T-helper 2 cell treated with Interferon-gamma antibody and Interleukin-4, amounts not matched to agents 5 μg/mL and 100 μg/mL, for 36 hours (primary cell): ENCODE data around the gene RUBCNL.

ENCODE experiments used
- DNase-seq: peaks from one replicate; pipeline ENCODE4 v3.0.0; 2021; ENCODE audit warnings: low spot score
- H3K27ac Mint-ChIP-seq: one replicate; pipeline ENCODE4 v1.8.0; 2021; ENCODE audit warnings: mild to moderate bottlenecking, mixed read lengths
- H3K27me3 Mint-ChIP-seq: one replicate; pipeline ENCODE4 v1.8.0; 2021; ENCODE audit warnings: low read depth, mixed read lengths
- H3K36me3 Mint-ChIP-seq: one replicate; pipeline ENCODE4 v1.8.0; 2021; ENCODE audit warnings: low read depth, mixed read lengths
- H3K4me1 Mint-ChIP-seq: one replicate; pipeline ENCODE4 v1.8.0; 2021; ENCODE audit warnings: low read depth, mixed read lengths
- H3K4me3 Mint-ChIP-seq: one replicate; pipeline ENCODE4 v1.8.0; 2022; ENCODE audit warnings: mild to moderate bottlenecking, moderate library complexity, mixed read lengths
- H3K9me3 Mint-ChIP-seq: one replicate; pipeline ENCODE4 v1.8.0; 2021; ENCODE audit warnings: mixed read lengths

RUBCNL gene

DNA sequence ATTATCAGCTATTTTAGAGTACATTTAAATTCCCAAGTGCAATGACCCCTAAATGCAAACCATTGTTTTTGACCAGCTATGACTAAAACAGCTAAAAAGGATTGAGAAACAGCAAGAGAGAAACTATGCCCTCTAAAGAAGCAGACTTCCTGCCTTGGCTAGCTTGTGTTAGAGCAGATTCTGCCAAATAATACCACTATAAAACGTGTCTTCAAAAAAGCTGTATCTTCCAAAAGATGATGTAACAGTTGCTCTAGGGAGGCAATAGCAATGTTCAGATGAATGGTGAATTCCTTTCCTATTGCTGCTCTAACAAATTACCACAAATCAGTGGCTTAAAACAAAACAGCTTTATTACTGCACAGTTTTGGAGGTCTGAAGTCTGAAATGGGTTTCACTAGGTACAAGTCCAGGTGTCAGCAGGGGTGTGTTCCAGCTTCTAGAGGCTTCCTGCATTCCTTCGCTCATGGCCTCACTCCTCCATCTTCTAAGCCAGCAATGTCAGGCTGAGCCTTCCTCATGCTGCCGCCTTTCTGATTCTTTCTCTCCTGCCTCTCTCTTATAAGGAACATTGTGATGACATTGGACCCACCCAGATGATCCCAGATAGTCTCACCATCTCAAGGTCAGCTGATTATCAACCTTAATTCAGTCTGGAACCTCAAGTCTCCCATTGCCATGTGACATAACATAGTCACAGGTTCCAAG, 90.8 kb downstream of the RUBCNL start:
- no peak for DNase-seq
- Mint-ChIP-seq H3K4me3 (peak overlapping the region; percentile 81), H3K27ac (peak overlapping the region; percentile 96), H3K9me3 (peaks cover 22% of the 10 kb centered on the region), H3K27me3 (no peaks in the 10 kb centered on the region), H3K36me3 (peaks cover 14% of the 10 kb centered on the region), H3K4me1 (peaks cover 34% of the 10 kb centered on the region)

DNA sequence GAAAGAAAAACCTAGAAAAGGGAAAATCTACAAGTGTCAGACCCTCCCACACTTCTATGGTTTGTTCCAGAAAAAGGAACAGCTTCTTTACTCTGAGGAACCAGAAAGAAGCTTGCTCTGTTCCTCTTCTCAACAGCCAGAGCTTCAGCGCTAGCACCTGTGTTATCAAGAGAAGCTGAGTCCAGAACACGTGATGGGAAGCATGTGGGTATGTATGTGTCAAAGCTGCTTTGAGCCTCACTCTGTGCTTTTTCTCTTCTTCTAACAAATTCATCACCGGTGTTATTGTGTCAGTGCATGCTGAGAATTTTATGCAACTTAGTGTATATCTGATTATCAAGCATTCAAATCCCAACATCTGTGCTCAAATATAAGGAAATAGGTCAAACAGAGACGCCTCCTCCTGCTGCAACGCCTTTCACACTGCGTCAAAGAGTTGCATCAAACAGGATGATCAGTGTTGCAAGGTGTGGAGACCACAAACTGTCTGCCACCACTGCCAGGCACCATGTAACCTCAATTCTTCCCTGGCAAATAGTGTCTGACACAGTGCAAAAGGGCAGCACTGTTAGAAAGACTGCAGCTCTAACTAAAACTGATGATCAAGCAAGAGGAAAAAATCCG, 91.4 kb downstream of the RUBCNL start:
- Mint-ChIP-seq H3K4me1 (peaks cover 34% of the 10 kb centered on the region), H3K9me3 (peaks cover 17% of the 10 kb centered on the region), H3K27me3 (no peaks in the 10 kb centered on the region), H3K4me3 (peak overlapping the region; percentile 81), H3K27ac (peak overlapping the region; percentile 96), H3K36me3 (peaks cover 14% of the 10 kb centered on the region)
- peak; percentile 45 for DNase-seq

DNA sequence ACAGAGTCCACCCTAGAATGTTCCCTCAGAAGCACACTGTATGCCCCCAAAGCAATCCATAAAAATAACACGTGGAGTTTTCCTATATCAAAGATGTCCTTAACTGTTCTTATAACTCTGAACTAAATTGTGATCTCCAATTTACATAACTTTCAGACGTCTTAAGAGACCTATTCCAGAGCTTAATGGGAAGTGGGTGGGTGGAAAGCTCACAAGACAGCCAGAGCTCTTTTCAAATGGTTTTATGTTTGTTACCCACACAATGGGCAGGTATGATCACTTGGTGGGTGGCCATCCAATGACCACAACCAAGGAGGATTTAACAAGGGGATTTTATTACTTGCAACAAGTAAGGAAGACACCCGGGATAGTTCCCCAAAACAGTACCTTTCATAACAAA, 93.6 kb downstream of the RUBCNL start:
- no peak overlapping the region for H3K4me3 Mint-ChIP-seq
- no peak overlapping the region for H3K27ac Mint-ChIP-seq
- H3K36me3 Mint-ChIP-seq, result peaks cover 2% of the 10 kb centered on the region
- peaks cover under 1% of the 10 kb centered on the region for H3K9me3 Mint-ChIP-seq
- no peaks in the 10 kb centered on the region for H3K27me3 Mint-ChIP-seq
- DNase-seq, result no peak
- peaks cover 43% of the 10 kb centered on the region for H3K4me1 Mint-ChIP-seq
